ENCODE results near the gene CHMP2A.
"Not testable (repeated sequence)": the region's sequence is repeated elsewhere in the genome, so short reads cannot be mapped to it uniquely, and the experiment has no call there.

CHMP2A gene

DNA sequence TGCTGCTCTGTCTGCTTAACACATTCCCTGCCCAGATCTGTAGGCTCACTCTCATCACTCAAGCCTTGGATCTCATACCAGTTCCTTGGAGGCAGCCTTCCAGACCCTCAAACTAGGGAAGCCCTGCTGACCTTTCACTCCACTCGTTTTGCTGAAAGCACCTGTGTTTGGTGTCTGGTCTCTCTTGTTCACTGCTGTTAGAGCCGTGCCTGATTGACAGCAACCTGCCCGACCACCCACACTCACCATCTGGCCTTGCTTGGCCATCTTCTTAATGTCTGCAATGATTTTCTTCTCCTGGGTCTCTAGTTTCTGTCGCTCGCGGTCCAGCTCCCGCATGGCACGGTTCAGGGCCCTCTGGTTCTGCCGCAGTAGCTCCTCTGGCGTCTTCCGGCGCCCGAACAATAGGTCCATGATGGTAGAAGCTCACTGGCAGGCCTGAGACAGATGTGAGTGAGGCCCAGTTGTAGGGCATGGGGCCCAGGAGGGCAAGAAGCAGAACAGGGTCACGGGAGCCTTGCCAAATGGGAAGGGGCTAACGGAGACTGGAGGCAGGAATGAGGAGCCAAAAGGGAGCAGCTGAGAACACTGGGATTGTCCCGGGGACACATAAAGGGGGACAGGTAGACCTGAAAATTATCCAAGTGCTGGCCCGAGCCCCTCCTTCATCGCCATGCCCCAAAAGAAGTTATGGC is 959 bp downstream of the CHMP2A start:
- no peak for DNase-seq

- no peak for DNase-seq
These were observed 2.2 kb downstream of the CHMP2A start for GRCh38 chr19:58552655-58553054.

- no peak for DNase-seq
These were observed 3.1 kb downstream of the CHMP2A start for GRCh38 chr19:58551577-58552471.

- no peak for DNase-seq
These were observed 3.8 kb downstream of the CHMP2A start for GRCh38 chr19:58551123-58551497.

GRCh38 chr19:58550362-58551122 is 4.4 kb downstream of the CHMP2A start:
- DNase-seq: no peak

- DNase-seq: no peak
These were observed 5.1 kb downstream of the CHMP2A start for GRCh38 chr19:58549664-58550361.

DNA sequence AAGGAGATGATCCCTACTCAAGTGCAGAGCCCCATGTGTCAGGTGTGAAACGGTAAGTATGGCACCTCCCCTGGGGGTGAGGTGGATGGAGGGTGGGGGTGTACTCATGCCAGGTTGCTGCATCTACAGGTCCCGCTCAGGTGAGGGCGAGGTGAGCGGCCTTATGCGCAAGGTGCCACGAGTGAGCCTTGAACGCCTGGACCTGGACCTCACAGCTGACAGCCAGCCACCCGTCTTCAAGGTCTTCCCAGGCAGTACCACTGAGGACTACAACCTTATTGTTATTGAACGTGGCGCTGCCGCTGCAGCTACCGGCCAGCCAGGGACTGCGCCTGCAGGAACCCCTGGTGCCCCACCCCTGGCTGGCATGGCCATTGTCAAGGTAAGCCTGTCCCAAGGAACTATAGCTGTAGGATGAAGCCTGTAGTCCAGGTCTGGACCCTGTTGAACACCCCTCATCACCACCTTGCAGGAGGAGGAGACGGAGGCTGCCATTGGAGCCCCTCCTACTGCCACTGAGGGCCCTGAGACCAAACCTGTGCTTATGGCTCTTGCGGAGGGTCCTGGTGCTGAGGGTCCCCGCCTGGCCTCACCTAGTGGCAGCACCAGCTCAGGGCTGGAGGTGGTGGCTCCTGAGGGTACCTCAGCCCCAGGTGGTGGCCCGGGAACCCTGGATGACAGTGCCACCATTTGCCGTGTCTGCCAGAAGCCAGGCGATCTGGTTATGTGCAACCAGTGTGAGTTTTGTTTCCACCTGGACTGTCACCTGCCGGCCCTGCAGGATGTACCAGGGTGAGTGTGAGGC is 5.8 kb downstream of the CHMP2A start:
- no peak for DNase-seq

- DNase-seq: no peak
These were observed 7.3 kb downstream of the CHMP2A start for GRCh38 chr19:58547323-58548312.

- no peak for DNase-seq
These were observed 8.8 kb downstream of the CHMP2A start for GRCh38 chr19:58546019-58546530.

DNA sequence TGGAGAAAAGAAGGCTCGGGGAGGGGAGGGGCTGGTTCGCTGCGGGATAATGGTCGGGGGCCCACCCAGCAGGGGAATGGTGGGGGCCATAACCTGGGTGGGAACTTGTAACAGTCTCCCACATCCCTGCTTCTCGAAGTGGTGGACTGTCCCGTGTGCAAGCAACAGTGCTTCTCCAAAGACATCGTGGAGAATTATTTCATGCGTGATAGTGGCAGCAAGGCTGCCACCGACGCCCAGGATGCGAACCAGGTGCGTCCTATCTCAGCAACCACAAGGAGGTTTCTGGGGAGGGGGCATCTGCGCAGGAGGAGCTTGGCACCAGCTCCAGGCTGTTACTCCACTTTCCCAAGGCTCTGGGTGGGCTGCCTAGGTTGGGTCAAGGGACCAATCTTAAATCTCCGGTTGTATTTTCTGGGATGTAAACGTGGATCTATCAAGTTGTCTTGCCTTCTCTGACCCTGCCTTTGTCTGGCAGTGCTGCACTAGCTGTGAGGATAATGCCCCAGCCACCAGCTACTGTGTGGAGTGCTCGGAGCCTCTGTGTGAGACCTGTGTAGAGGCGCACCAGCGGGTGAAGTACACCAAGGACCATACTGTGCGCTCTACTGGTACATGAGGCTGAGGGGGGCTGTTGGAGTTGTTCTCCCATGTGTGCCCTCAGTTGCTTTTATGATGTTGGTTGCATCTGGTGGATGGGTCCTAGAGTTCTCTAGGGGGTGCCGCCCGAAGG is 9.5 kb downstream of the CHMP2A start:
- no peak for DNase-seq

- DNase-seq: no peak
These were observed 10.2 kb downstream of the CHMP2A start for GRCh38 chr19:58544591-58545285.

DNA sequence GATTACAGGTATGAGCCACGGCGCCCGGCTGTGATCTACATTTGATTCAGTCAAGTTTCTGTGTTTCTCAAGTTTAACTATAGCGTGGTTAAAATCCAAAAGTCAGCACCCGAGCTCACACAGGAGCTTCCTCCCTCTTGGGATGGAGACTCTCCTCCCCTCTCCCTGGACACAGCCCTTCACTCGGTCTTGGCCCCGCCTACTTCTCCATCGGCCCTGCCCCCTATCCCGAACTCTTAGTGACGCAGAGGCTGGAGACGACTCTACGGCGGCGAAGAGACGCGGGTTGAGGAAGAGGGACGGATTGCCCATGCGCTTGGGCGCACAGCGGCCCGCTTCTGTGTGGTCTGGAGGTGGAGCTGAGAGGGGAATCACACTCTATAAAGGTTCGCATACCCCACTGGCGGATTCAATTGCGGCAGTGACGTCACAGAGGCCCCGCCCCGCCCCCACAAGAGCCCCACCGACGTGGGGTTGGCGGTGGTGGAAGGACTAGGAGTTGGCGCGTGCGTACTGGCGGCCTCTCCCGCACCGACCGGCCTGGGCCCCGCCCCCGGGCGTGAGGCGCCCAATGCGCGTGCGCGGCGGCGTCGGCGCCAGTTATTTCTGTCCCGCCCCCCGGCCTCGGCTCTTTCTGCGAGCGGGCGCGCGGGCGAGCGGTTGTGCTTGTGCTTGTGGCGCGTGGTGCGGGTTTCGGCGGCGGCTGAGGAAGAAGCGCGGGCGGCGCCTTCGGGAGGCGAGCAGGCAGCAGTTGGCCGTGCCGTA is 10.9 kb downstream of the CHMP2A start, which contains the start of gene TRIM28:
TRIM28 (plus strand) TSS at position 239 of the 765 bp plus-strand sequence. CDS start 694 bp downstream, outside the sequence.
- DNase-seq: no peak

- DNase-seq: not testable (repeated sequence)
These were observed 12.1 kb downstream of the CHMP2A start for GRCh38 chr19:58542641-58543372.

DNA sequence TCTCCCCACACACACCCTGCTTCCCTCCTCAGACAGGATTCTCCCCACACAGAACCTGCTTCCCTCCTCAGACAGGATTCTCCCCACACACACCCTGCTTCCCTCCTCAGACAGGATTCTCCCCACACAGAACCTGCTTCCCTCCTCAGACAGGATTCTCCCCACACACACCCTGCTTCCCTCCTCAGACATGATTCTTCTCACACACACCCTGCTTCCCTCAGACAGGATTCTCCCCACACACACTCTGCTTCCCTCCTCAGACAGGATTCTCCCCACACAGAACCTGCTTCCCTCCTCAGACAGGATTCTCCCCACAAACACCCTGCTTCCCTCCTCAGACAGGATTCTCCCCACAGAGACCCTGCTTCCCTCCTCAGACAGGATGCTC is 15.7 kb downstream of the CHMP2A start:
- DNase-seq: not testable (repeated sequence)

GRCh38 chr19:58538257-58539168 is 16.4 kb downstream of the CHMP2A start:
- DNase-seq: no peak
